ENCODE measurements around the gene SYT2.
A peak's percentile ranks its signal among the peaks of the same experiment; 100 is the strongest.
"Not testable (repeated sequence)": the region's sequence is repeated elsewhere in the genome, so short reads cannot be mapped to it uniquely, and the experiment has no call there.

The SYT2 gene

DNA sequence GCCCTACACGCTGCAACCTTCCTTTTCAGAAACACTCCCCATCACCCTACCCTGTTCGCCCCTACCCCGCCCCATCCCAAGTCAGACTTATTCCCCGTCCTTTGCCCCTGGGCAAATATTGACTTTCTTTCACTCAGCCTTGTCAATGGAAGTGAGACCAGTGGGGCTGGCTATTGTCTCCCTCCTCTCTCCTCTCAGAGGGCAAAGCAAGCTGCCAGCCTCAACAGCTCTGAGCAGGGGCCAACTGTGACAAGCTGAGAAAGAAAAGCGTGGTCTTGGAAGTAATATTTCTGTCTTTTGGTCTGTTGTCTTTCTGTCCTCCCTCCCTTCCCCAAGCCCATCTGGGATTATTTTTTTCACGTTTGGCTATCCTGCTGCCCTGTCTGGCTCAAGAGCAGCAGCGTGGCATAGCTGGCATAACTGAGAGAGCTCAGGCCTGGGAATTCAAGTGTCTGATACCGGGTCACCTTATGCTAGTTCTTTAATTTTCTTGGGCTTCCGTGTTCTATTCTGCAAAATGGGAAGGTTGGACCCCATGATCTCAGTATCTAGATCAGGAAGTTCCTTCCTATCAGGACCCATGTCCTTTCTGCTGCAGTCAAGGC lies 71.5 kb downstream of the SYT2 start:
- not testable (repeated sequence) for DNase-seq

DNA sequence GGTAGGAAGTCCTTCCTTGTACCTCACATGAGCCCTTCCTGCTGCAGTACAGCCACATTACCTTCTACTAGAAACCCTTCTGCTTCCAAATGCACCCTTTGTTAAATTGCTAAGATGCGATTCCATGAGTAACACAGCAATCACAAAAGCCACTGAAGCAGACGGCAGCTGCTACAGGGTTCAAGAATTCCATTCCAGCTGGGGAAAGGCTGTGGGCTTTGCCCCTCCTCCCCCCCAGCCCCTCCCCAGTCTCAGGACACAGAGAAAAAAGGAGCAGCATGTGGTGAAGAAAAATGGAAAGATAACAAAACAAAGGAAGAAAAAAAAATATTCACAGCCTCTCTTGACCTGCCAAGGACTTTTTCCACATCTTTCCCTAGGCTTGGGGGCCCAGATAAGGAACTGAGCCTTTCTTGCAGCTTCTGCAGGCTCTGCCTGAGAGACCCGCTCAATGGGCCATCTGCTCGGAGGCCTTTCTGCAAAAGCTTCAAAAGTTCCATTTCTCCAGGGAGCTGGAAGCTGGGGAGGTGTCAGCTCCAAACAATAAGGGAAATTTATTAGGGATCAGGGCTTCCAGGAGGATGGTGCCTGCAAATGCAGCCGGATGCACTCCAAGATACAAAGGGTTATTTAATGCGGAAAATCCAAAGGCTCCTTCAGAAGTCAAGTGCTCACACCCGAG lies 72.1 kb downstream of the SYT2 start:
- DNase-seq, result no peak

DNA sequence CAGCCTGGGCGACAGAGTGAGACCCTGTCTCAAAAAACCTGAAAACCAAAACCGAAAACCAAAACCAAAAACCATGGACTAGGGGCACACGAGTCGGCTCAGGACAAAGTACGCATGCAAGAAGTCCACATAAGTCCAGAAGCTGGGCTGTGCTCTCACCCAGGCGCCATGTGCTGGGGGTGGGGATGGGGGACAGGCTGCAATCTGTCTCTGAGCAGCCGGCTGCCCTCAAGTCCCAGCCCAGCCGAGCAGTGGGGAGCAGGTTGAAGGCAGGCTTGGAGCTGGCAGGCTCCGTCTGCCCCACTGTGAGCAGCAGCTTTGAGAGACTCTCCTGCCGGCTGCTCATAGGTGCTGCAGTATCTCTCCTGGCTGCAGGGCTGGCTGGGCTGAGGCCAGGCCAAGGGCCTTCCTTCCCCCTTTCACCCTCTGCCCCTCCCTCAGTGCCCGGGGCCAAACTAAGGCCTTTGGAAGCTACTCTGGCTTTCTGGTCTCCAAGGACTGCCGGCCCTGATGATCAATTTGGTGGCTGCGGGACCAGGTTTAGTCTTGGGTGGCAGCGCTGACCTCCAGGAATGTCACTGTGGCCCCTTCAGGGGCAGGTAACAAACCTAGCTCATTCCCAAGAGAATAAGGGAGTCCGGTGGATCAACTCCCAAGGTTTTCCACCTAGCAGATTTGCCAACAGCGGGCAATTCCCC lies 72.8 kb downstream of the SYT2 start:
- not testable (repeated sequence) for DNase-seq

DNA sequence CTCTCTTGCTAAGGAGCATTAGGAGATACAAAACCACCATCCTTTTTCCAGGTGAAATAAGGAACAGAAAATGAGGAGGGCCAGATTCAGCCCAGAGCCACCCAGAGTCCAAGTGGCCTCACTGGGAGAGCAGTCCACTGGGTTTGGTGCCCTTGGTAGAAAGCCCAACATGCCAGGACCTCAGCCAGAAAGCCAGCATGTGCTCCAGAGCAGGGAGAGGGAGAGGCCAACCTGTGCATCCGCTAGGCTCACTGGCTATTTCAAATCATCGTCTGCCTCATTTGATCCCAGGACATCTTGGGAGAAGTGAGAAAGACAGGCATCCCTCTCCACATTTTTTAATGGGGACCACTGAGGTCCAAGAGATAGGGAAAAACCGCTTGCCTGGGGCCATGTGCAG lies 74.1 kb downstream of the SYT2 start:
- not testable (repeated sequence) for DNase-seq

DNA sequence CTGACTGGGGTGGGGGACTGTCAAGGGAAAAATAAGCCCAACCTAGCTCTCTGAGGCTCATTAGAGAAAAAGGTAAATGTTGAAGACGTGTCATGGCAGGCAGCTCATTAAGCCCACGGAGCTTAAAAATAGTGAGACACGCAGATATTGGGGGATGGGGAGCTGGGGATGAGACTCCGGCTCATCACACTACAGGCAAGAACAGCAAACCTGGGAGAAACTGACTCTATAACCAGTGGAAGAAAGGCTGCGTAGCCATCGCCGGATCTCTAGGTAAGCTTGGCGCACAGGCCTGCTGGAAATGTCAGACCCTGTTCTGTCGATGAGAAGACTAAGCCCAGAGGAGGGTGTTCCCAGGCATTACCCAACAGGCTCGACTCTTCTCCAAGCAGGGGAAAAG lies 78.0 kb downstream of the SYT2 start:
- DNase-seq, result no peak

DNA sequence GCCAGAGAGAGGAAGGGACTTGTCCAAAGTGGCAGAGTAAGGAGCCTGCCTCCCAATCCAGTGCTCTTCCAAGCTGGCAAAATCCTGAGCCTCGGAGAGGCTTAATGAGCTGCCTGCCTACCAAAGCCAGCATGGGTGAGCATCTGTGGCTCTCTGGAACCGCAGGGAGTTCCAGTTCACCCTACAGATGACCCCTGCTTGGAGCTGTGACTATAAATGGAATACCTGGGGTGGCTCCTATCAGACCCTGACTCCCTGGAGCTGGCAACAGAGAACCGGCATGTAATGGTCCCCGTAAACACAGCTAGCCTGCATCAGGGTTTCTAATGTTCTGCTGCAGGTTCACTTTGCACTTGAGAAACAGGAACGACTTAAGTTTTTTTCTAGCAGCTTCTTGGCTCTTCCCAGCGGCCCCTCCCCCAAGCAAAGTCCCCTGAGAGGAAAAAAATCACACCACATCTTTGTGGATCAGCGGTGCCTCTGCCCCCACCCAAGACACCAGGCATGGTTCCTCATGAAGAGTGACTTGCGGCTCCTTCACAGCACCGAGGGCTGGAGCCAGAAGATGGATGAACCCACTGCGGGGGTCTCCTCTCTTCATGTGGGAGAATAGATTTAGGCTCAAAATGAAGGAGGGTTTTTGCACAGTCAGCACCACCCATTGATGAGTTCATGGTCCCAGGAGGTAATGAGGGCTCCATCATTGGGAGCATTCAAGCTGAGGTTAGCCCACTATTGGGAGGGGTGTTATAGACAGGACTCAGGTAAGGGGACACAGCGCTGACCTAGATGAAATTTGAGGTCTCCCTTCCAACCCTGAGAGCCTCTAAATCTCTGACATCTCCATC lies 79.0 kb downstream of the SYT2 start:
- DNase-seq, result no peak

DNA sequence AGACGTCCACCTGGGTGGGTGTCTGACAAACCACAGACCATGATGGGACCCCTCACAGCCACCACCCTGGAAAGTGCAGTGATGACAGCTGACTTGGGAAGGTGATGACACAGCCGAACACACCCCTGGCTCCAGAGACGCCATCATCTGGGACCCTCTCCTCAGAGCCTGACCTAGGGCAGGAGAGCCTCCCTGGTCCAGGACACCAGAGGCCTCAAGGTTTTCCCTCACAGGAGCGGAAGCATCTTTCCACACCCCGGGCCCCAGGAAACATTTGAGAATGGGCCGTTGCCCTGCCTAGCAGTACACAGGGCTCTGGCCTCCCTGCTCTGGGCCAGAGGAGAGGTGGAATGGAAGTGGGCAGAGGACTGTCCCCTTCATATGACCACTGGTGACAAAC lies 79.7 kb downstream of the SYT2 start:
- DNase-seq, result no peak

DNA sequence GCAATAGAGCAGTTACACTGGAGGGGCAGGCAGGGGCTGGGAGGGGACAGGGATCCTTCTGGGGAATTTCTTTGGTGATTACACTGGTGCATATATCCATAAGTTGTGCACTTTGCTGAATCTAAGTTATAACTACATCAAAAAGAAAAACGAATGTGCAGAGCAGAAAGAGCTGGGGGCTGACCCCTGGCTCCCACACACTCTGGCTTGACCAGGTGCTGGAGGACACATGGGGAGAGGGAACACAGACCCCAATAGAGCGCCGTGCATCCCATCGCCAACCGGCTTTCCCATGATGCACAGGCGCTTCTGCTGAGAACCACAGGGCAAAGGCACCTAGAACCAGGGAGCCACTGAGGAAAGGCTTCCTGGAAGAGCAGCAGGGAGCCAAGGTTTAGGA lies 80.2 kb downstream of the SYT2 start:
- DNase-seq, result not testable (repeated sequence)

DNA sequence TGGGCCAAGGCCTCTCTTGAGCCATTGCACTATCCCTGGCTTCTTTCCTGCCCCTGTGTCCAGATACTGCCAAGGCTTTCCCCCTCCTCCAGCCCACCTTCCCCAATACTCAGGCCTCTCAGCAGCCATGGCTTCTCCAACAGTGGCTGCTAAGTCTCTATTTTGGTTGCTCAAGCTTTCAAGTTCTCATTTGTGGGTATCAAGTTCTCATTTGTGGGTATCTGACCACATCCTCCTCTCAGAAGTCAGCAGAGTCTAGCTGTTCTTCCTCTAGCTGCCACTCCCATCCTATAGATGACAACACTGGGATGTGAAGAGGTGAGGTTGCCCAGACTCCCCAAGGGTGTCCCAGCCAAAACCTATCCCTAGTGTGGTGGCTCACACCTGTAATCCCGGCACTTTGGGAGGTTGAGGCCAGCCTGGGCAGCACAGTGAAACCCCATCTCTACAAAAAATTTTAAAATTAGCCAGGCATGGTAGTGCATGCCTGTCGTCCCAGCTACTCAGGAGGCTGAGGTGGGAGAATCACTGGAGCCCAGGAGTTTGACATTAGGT lies 80.9 kb downstream of the SYT2 start:
- DNase-seq, result not testable (repeated sequence)

DNA sequence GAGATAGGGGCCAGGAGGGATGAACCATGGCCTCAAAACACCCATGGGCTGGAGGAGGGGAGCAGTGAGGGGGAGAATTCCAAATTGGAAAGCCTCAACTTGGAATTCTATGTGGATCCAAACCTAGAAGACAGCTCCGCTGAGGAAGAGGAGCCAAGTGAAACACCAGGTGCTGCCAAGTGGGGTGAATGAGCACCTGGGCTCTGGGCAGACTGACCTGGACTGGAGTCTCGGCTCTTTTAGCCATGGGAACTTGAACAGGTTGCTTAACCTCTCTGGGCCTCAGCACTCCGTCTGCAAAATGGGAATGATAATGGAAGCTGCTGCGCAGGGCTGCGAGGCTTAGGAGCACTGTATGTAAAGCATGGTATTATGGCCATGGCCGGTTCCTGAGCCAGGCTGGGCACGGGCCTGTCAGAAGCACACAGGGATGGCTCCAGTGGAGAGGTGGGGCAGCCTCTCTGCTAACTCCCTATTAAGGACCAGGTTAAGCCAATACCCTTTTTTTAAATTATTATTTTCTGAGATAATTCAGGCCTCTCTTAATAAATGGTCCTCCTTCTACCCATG lies 81.5 kb downstream of the SYT2 start:
- DNase-seq, result no peak

DNA sequence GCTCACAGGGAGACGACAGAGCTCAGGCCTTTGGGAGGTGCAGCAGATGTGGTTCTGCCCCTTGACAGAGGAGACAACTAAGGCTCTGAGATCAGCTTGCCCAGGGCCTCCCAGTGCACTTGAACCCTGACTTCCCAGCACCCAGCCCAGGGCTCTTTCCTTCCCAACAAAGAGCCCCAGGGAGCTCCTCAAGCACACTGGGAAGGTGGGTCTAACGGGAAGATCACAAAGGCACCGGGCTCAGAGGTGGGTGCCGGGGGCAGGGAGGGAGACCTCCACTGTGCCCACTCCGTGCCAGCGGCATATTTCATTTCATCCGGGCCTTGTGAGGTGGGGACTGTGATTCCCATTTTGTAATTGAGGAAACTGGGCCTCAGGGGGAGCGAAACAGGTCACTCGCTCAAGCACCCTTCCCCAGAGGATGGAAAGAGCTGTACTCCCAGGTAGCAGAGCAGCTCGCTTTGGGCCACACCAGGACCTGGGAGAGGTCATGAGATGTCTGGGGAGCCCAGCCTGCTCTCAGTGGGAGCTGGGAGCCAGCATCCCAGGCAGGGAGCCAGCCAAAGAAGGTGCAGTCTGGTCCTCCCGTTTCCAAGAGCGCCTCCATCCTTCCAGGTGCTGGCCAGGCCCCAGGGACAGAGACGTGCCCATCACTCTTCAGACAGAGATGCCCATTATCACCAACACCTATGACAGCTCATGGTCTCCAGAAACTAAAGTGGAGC lies 82.3 kb downstream of the SYT2 start:
- DNase-seq, result no peak

DNA sequence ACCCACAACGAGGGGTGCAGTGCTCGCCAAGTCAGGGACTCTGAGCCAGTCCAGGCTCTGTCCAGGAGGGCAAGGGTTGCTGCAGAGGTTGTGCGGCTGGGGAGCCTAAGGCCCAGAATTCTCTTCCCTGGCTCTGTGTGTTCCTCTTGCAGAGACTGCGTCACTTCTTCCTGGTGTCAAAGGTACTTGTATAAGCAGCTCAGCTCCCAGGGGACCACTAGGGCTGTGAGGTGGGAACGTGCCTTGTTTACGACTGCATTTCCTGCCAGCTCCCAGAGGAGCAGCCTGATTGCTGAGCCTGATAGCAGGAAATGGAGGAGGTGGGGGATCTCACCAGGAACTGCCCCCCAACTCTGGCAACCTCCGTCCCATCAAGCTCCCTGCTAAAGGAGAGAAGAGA lies 83.2 kb downstream of the SYT2 start:
- DNase-seq, result not testable (repeated sequence)

DNA sequence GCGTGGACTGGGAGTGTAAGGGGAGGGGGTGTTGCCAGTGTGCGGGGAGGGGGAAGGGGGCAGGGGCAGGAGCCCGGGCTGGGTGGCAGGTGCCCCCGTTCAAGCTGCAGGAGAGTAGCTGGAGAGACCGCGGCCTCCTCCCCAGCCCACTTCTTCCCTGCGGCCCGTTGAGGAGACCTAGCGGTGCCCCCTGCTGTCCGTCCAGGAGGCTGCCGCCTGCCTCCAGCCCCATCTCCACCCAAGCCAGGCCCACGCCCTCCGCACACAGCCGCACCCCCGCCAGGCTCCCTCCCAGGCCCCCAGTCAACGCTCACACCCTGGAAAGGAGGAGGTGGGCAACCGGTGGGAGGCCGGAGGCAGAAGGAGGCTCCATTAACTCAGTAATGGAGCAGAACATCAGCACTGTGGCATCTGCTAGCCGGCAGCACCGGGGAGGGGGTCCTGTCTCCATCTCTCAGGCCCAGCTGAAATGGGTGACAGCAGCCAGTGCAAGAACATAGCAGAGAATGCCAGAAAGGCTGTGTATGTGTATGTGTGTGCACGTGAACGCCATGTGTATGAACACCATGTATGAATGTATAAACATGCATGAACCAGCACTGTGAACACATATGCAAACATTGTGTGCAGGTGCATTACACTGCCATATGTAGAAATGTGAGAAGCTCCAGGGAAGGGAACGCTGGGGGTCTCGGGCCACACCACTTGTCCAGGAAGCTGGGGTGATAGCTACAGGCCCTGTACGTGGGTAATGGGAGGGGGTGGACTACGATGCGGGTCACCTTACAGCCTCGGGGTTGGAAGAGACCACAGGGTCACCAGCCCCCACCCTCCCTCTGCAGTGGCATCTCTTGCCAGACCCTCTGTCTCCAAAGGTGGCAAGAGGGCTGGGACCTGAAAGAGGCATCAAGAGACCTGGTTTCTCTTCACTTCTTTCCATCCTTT lies 84.6 kb downstream of the SYT2 start:
- peak; percentile 51 for DNase-seq

DNA sequence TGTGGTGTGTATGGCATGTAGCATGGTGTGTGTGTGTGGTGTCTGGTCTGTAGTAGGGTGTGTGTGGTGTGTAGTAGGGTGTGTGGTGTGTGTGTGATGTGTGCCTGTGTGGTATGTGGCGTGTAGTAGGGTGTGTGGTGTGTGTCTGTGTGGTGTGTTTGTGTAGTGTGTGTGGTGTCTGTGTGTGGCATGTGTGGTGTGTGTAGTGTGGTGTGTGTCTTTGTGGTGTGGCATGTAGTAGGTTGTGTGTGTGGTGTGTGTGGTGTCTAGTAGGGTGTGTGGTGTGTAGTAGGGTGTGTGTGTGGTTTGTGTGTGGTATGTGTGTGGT lies 85.5 kb downstream of the SYT2 start:
- DNase-seq, result no peak

DNA sequence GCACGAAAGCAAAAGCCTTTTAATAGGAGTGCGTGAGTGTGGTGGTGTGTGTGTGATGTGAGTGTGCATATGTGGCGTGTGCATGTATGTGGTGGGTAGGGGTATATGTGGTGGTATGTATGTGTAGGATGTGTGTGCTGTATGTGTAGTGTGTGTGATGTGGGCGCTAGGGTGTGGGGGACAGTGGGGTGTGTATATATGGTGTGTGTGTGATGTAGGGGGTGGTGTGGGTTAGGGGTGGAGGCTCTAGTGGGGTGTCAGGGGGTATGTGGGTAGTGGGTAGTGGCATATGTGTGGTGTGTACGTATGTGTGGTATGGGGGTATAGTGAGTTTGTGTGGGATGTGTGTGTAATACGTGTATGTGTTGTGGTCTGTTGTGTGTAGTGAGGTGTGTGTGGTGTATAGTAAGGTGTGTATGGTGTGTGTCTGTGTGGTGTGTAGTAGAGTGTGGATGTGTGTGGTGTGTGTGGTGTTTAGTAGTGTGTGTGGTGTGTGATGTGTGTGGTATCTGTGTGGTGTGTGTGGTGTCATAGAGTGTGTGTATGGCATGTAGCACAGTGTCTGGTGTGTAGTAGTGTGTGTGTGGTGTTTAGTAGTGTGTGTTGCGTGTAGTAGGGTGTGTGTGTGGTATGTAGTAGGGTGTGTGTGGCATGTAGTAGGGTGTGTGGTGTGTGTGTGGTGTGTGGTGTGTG lies 86.0 kb downstream of the SYT2 start:
- DNase-seq, result no peak

DNA sequence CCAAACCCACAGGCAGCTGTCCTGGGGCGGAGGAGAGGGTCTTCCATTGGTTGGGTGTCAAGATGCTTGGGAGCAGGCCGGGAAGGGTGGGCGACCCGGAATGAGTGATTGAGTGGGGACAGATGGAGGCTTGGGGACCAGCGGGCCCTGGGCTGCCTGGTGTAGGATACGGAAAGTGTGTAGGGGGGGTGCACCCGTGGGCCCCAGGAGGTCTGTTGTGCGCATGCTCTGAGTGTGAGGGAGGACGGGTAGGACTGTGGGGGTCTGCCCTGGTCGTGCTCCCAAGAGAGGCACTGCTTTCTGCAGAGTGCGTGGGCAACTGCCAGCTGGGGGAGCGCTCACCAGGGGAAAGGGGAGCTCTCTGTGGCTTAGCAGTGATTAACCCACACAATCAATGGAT lies 86.8 kb downstream of the SYT2 start:
- DNase-seq, result not testable (repeated sequence)

DNA sequence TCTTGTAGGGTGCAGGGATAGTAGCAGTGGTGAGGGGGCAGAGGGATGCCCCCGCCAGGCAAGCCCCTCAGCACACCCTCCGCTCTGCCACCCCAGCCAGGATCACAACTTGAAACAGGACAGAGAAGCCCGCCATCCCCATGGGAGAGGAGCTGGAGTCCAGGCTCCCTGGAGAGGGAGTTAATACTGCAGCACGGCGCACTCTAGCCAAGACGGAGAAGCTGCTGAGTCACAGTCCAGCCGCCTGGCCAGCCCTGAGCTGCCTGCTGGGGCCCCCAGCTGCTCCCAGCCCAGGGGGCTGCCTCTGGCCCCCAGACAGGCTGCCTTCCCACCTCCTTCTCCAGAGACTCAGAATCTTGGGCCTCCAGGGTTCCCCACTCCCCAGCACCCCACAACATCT lies 87.2 kb downstream of the SYT2 start:
- DNase-seq, result no peak

DNA sequence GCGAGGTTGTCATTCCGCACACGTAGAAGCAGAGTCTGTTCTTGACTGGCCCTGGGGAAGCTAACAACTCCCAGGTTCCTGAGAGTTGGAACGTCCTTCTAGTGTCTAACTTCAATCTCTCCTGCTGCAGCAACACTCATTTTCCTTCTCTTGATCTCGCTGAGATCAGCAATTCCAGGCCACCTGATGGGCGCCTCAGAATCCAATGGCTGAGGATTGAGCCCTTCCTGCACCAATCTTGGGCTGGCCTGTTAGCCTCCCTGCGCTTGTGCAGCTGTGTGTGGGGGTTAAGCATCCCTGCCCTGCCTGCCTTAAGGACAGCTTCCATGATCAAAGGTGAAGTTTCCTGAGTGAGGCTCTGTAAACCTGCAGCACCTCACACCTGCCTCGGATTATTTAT lies 87.9 kb downstream of the SYT2 start:
- DNase-seq, result no peak

DNA sequence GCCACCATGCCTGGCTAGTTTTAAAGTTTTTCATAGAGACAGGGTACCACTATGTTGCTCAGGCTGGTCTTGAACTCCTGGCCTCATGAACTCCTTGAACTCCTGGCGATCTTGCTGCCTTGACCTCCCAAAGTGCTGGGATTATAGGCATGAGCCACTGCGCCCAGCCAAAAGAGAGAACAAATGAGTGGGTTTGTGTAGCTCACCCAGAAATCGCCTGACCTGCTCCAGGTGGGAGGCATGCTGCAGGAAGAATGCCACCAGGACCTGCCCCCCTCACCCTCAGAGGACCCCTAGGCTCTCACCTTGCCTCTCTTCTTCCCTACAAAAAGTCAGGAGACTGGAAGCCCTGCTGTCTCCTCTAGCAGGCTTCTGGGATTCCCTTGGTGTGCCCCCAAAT lies 88.8 kb downstream of the SYT2 start:
- DNase-seq, result no peak

DNA sequence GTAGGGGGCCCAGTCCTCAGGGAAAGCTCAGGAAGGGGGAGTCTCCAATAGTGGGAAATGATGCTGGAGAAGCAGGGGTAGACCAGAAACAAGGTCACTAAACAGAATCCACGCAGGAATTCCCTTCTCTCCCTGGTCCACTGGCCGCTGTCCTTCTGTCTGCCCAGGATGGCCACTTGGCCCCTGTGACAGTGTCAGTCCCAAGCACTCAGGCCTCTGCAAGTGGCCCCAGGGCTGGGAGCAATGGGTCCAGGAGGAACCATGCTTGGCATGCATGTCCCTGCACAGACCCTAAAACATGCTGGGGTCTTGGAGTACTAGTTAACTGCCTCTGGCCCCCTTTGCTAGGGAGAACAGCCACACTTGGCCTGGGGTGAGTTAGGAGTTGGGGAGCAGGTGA lies 90.2 kb downstream of the SYT2 start:
- not testable (repeated sequence) for DNase-seq
